HT-29 (cell line): Measurements from ENCODE around the gene EFCAB14. TPM values are rescaled to one million over a fixed set of nuclear protein-coding genes. Genes with fewer than 3 reads are reported as not detected.
"Not testable (repeated sequence)": the region's sequence is repeated elsewhere in the genome, so short reads cannot be mapped to it uniquely, and the experiment has no call there.

ENCODE experiments used
- DNase-seq: peaks from one replicate; pipeline ENCODE4 v3.0.0-alpha.2; 2015; ENCODE audit warnings: low spot score
- total RNA-seq: library from RNA; depleted of rRNA; stranded (reverse); fragments of >200 nt; shearing (Covaris generic); gene quantifications from 2 replicates; pipeline ENCODE4 v1.2.3, GENCODE V29; 2014; rRNA removed

Gene EFCAB14, protein sequence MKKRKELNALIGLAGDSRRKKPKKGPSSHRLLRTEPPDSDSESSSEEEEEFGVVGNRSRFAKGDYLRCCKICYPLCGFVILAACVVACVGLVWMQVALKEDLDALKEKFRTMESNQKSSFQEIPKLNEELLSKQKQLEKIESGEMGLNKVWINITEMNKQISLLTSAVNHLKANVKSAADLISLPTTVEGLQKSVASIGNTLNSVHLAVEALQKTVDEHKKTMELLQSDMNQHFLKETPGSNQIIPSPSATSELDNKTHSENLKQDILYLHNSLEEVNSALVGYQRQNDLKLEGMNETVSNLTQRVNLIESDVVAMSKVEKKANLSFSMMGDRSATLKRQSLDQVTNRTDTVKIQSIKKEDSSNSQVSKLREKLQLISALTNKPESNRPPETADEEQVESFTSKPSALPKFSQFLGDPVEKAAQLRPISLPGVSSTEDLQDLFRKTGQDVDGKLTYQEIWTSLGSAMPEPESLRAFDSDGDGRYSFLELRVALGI
- total RNA-seq: 34.2 and 42.6 TPM in 2 replicates

DNA sequence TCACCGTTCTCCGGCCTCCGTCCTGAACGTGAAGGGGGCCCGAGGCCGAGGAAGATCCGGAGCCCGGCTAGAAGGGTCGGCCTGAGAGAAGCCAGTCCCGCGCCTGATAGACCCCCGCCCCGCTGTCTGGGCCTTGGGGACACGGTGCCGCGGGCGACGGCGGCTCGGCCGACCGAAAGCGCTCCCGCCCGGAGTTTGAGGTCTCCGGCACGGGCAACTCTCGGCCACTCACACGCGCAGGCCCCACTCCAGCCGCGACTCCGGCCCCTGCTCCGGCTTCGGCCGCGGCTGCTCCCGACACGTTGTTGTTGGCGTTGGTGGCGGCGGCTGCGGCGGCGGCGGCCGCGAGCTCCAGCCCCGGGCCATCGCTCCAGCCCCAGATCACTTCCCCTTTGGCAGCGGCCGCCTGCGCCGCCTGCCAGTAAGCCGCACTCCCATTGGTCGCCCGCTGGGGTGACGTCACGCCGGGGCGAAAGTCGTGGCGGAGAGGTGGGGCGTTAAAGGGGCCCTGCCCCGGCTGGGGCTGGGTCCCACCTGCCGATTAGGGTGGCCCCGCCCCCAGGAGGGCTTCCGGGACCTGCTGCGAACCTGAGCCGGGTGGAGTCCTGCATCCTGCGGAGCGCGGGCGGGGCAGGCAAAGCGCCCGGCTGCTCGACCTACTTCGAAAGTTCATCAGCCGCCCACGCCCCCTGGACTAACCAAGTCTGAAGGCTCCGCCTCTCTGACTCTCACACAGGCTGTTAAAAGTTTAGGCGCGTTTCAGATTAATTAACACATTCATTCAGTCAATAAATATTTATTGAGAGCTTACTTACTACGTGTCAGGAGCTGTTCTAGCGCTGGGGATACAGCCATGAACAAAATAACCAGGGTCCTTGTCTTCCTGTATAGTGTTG, at the start of gene EFCAB14:
Gene EFCAB14 (minus strand): TSS at position 388 of the 896 bp plus-strand sequence. CDS start 1,027 bp downstream, outside the sequence.
- DNase-seq: peak; percentile 97

DNA sequence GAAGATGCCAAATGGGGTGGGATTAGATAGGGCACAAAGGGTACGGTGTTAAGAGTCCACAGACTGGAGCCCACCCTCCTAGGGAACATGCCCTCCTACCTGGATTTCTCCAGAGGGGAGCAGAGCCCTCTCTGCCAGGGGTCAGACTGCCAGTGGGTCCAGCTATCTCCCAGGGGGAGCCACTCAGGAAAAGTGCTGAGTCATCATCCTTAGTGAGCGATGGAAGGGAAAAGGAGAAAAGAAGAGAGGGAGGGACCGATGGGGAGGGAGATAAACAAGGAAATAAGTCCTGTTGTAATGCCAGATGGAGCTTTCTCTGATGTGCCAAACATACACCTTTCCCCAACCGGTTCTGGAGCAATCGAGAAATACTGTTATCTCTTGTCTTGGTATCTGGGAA, 49.5 kb upstream of the EFCAB14 start:
- DNase-seq: no peak

GRCh38 chr1:46767649-46768282, 48.9 kb upstream of the EFCAB14 start:
- DNase-seq: no peak

DNA sequence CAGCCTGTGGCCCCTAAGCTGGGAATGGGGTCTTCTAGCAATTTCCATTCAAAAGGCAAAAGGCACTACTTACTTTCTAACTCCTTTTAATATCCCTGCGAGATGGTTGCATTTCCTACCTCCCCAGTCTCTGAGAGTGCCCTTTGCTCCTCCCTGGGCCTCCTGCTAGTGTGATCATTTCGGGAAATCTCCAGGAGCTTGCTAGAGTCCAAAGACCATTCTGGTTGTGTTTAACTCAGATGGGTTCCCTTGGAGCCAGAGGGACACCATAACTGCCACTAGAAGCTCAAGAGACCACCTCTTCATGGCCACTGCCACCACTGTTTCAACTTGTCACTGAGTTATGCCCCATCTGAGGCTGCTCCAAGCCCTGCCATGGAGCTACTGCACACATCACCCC, 45.5 kb upstream of the EFCAB14 start:
- DNase-seq: no peak

DNA sequence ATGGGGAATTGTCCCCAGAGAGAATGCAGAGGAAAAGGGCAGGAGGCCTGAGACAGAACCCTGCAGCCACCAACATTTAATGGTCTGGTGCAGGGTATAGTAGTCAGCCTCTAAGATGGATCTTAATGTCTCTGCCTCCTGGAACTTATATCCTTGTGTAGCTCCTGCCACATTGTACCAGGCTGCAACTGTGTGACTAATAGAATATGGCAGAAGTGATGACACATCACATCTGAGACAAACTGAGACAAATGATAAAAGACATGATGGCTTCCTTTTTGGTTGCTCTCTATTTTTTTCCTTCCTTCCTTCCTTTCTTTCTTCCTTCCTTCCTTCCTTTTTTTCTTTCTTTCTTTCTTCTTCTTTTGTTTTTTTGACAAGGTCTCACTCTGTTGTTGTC, 42.8 kb upstream of the EFCAB14 start:
- DNase-seq: no peak

DNA sequence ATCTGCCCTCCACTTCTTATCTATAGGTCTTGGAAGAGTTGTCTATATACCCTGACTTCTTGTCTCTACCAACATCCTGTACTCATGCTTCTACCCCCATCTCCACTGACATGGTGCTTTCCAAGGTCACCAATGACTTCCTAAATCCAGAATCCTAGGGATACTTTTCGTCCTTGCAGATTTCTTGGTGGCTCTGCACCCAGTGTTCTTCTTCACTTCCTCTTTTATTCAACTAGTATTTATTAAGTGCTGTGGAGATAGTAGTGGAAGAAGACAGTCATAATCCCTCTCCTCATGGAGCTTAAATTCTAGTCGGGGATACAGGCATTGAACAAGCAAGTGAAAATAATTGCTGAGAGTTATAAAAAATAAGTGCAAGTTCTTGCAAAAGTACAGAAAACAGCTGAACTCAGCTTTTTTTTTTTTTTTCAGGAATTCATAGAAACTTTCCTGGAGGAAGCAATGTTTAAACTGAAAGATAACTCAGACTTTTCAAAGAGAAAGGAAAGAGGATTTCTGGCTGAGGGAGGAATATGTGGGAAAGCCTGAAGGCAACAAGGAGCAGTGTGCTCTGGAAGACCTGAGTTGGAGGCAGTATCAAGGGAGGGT, 41.7 kb upstream of the EFCAB14 start:
- DNase-seq: no peak

GRCh38 chr1:46757956-46758528, 39.1 kb upstream of the EFCAB14 start:
- DNase-seq: no peak

DNA sequence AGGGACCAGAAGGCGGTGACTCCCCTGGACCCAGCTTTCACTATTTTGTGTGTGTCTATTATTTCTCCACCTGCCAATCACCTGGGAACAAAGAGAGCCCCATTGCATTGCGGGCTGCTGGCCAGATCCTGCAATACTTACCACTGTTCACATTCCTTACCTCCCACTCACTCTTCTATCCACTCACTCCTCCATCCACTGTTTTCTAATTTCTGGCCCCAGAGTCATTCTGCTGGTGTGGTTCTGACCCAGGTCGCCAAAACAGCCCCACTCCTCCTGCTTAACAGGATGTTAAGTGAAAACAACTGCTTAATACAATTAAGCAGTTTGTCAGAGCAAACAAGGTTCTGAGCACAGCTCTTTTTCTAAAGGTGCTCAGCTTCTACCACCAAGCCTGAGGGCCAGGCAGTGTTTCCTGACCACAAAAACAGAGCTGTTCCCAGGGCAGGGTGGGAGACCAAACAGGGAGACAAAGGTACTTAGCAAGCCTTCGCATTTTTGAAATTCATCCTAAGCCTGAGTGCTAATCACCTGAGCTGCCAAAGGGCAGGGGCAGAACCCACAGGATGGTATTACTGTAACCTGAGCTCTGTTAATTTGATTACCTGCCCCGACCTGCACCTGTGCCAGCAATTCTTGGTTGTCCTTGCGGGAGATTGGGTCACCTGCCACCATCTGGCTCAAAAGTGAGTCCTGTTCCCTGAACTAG, 38.5 kb upstream of the EFCAB14 start:
- peak; percentile 68 for DNase-seq

DNA sequence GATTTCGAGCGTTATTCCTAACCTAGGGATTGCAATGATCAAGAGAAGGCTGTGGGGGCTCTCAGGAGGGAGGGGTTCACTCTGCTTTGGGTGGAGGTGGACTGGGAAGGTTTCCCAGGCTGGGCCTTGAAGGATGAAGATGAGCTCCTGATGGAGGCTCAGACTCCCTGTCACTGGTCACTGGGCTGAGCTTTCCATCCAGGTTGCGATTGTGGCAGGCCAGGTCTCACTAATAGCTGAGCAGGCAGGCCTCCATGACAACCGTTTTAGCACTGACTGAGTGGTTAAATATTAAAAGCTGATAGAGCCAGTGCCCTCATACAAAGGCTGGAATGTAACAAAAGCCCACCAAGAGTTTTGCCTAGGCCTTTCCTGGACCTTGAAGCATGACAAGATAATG, 36.2 kb upstream of the EFCAB14 start:
- DNase-seq: no peak

- peak; percentile 28 for DNase-seq
Observed at GRCh38 chr1:46754707-46755106, 35.8 kb upstream of the EFCAB14 start.

DNA sequence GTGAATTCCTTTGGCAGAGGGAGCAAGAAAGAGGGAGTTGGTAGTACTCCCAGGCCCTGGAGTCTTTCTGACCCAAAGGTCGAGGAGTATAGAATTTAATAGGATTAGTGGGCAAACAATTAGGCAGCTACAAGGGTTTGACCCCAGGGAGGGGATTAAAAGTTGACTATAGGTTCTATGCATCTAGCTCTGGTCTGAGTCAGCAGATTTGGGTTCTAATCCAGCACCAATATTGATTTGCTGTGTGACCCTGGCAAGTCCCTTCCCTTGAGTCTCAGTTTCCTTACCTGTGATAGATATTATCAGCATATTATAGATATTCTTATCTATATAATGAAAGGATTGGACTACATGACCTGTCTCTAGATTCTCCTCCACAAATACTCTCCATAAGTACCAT, 35.1 kb upstream of the EFCAB14 start:
- no peak for DNase-seq

DNA sequence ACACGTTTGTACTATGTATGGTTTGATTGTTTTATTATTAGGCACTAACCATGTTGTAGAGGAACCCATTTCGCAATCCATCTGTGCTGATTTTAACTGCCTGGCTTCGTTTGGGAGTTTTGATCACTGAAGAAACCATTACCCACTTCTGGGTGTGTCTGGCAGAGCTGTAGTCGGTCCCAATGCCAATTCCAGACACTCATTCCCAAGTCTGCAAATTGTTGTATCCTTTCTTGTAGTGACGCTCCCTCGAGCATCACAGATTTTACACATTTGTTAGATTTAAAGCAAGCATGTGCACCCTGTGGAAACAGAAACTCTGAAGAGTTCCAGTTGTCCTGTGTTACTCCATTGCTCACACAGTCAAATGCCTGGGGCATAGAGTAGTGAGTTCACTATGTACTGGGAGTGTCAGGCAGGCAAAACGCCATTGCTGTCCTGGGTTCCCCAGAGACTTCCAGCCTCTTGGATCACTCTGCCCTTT, 31.0 kb upstream of the EFCAB14 start:
- no peak for DNase-seq

- DNase-seq: no peak
Observed at GRCh38 chr1:46749404-46749803, 30.5 kb upstream of the EFCAB14 start.

DNA sequence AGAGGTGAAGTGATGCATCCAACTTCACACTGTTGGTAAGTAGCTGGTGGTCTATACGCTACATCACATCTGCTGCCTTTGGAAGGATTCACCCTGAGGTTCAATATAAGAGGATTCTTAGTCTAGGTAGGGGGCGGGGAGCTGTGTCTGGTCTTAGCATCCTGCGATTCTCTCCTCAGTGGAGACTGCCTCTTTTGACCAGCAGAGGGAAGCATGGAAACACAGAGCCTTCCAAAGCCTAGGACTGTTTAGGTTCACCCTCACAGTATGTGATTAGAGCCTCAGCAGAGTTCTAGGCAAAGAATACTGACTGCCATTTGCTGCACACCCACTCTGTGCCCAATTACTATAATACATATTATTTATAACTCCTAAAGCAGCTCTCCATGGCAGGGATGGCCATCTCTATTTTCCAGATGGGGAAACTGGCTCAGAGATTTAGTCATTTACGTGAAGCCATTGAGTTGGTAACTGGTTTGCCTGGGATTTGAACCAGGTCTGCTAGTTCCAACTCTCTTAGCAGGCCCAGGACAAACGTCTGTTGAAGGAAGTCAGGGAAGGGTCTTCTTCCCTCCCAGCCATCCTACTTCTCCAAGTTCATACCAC, 28.9 kb upstream of the EFCAB14 start:
- peak; percentile 88 for DNase-seq

GRCh38 chr1:46742069-46742468, 23.2 kb upstream of the EFCAB14 start:
- no peak for DNase-seq

GRCh38 chr1:46735708-46736324, 16.9 kb upstream of the EFCAB14 start:
- peak; percentile 80 for DNase-seq

DNA sequence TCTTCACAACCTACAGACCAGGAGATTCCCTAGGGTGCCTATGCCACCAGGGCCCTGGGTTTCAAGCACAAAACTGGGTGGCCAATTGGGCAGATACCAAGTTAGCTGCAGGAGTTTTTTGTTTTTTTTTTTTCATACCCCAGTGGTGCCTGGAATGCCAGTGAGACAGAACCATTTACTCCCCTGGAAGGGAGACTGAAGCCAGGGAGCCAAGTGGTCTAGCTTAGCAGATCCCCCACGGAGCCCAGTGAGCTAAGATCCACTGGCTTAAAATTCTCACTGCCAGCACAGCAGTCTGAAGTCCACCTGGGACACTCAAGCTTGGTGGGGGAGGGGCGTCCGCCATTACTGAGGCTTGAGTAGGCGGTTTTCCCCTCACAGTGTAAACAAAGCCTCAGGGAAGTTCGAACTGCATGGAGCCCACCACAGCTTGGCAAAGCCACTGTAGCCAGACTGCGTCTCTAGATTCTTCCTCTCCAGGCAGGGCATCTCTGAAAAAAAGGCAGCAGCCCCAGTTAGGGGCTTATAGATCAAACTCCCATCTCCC, 9.5 kb upstream of the EFCAB14 start:
- not testable (repeated sequence) for DNase-seq

DNA sequence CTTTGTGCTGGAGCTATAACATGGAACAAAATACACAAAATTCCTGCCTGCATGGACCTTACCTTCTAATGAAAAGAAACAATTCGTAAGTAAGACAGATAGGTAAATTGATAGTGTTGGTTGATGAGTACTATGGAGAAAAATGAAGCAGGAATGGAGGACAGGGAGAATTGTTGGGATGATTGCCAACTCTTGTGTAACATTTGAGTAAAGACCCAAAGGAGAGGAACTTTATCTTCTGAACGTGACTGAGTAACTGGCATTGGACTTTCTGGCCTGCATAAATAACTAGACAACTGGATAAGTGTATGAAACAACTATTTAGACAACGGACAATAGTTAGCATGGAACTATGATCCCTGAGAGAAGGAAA, 6.8 kb upstream of the EFCAB14 start:
- DNase-seq: no peak
